ENCODE results near the gene PCDHB10. TPM values are rescaled to one million over a fixed set of nuclear protein-coding genes. Genes with fewer than 3 reads are reported as not detected.
A peak's percentile ranks its signal among the peaks of the same experiment; 100 is the strongest.

The PCDHB10 gene
- total RNA-seq, result under 1 TPM; 0.14 to 0.17 TPM
- under 1 TPM; 0.07 TPM for polyA plus RNA-seq

- TF ChIP-seq, protein P1, sequence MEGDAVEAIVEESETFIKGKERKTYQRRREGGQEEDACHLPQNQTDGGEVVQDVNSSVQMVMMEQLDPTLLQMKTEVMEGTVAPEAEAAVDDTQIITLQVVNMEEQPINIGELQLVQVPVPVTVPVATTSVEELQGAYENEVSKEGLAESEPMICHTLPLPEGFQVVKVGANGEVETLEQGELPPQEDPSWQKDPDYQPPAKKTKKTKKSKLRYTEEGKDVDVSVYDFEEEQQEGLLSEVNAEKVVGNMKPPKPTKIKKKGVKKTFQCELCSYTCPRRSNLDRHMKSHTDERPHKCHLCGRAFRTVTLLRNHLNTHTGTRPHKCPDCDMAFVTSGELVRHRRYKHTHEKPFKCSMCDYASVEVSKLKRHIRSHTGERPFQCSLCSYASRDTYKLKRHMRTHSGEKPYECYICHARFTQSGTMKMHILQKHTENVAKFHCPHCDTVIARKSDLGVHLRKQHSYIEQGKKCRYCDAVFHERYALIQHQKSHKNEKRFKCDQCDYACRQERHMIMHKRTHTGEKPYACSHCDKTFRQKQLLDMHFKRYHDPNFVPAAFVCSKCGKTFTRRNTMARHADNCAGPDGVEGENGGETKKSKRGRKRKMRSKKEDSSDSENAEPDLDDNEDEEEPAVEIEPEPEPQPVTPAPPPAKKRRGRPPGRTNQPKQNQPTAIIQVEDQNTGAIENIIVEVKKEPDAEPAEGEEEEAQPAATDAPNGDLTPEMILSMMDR (IDR thresholded peaks at IDR 0.05; ENCODE audit: low read depth, low read length, missing input control), result peak; percentile 12
- TF ChIP-seq HNF4G (IDR thresholded peaks at IDR 0.05) (no peak), HNF4A (conservative IDR thresholded peaks at IDR 0.05) (no peak), YY1 (IDR thresholded peaks at IDR 0.05) (no peak), RXRA (IDR thresholded peaks at IDR 0.05) (no peak), GABPA (IDR thresholded peaks at IDR 0.05 in 1 of 2, conservative IDR thresholded peaks at IDR 0.05 in 1 of 2) (no peak), RAD21 (IDR thresholded peaks at IDR 0.05) (peak; percentile 20 to 39)
- TF ChIP-seq, protein P2, sequence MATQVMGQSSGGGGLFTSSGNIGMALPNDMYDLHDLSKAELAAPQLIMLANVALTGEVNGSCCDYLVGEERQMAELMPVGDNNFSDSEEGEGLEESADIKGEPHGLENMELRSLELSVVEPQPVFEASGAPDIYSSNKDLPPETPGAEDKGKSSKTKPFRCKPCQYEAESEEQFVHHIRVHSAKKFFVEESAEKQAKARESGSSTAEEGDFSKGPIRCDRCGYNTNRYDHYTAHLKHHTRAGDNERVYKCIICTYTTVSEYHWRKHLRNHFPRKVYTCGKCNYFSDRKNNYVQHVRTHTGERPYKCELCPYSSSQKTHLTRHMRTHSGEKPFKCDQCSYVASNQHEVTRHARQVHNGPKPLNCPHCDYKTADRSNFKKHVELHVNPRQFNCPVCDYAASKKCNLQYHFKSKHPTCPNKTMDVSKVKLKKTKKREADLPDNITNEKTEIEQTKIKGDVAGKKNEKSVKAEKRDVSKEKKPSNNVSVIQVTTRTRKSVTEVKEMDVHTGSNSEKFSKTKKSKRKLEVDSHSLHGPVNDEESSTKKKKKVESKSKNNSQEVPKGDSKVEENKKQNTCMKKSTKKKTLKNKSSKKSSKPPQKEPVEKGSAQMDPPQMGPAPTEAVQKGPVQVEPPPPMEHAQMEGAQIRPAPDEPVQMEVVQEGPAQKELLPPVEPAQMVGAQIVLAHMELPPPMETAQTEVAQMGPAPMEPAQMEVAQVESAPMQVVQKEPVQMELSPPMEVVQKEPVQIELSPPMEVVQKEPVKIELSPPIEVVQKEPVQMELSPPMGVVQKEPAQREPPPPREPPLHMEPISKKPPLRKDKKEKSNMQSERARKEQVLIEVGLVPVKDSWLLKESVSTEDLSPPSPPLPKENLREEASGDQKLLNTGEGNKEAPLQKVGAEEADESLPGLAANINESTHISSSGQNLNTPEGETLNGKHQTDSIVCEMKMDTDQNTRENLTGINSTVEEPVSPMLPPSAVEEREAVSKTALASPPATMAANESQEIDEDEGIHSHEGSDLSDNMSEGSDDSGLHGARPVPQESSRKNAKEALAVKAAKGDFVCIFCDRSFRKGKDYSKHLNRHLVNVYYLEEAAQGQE (IDR thresholded peaks at IDR 0.05), result no peak
- peaks cover 11 to 38% (median 17%) of the 10 kb centered on the region in 4 donors for H3K9me3 ChIP-seq (ENCODE audit: control insufficient read depth in 4 of 4, low read length in 3 of 4)
- 12% methylated on average over 10 of the region's 10 CpGs for WGBS
- H3K4me1 ChIP-seq (ENCODE audit: control insufficient read depth in 4 of 4, insufficient read depth in 4 of 4, low read length in 3 of 4), result no peaks in the 10 kb centered on the region
- no peak within 1 kb of the TSS for H3K4me3 ChIP-seq (ENCODE audit: low read depth in 1 of 3, low read length in 3 of 3)
- H3K9ac ChIP-seq (ENCODE audit: low read depth in 1 of 2, low read length in 2 of 2), result no peak within 1 kb of the TSS
- no peak within 1 kb of the TSS for H3K27ac ChIP-seq (ENCODE audit: low read depth in 1 of 2, low read length in 2 of 2)
- H3K27me3 ChIP-seq (ENCODE audit: control insufficient read depth in 4 of 4, insufficient read depth in 4 of 4, low read length in 3 of 4), result peaks cover 0 to 3% (median 0%) of the 10 kb centered on the region in 4 donors
- no peaks in the 10 kb centered on the region for H3K36me3 ChIP-seq (ENCODE audit: control insufficient read depth in 4 of 4, insufficient read depth in 3 of 4, low read depth in 1 of 4, low read length in 3 of 4)
- no peak for DNase-seq (ENCODE audit: low spot score)
Measured at GRCh38 chr5:141192110-141192725, at the start of gene PCDHB10. Gene PCDHB10, plus strand, starts transcription at chr5:141192353. Its CDS starts 200 bp downstream, at chr5:141192553.

DNA sequence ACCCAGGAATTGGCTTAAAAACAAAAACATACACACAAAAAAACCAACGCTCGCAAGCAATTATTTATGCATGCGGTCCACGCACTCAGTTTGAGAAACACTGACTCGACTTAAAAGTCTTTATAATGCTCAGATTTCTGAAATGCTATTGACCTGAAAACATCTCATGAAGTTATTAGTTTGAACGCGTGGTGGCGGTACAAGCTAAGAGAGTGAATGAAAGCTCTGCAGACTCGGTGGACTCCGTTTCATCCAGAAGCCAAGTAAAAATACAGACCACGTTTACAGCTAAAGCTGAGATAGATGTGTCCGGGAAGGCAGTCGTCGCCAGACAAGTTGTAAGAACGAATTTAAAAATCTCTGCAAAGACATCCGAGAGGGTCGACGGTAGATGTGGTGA lies 42.3 kb upstream of the PCDHB10 start, which contains the start of gene PCDHB6:
Gene PCDHB6, plus strand, starts transcription at position 246 of the 400 bp plus-strand sequence. CDS start 201 bp downstream, outside the sequence.
- Histone ChIP-seq H3K4me3 (ENCODE audit: low read depth in 1 of 3, low read length in 3 of 3) (no peak within 1 kb of the TSS), H3K27me3 (ENCODE audit: control insufficient read depth in 4 of 4, insufficient read depth in 4 of 4, low read length in 3 of 4) (peaks cover 0 to 6% (median 0%) of the 10 kb centered on the region in 4 donors), H3K4me1 (ENCODE audit: control insufficient read depth in 4 of 4, insufficient read depth in 4 of 4, low read length in 3 of 4) (no peaks in the 10 kb centered on the region), H3K9ac (ENCODE audit: low read depth in 1 of 2, low read length in 2 of 2) (no peak within 1 kb of the TSS), H3K36me3 (ENCODE audit: control insufficient read depth in 4 of 4, insufficient read depth in 3 of 4, low read depth in 1 of 4, low read length in 3 of 4) (no peaks in the 10 kb centered on the region), H3K27ac (ENCODE audit: low read depth in 1 of 2, low read length in 2 of 2) (no peak within 1 kb of the TSS), H3K9me3 (ENCODE audit: control insufficient read depth in 4 of 4, low read length in 3 of 4) (peaks cover 13 to 29% (median 18%) of the 10 kb centered on the region in 4 donors)
- 12% methylated on average over 18 of the region's 18 CpGs for WGBS
- DNase-seq (ENCODE audit: low spot score), result no peak
- TF ChIP-seq YY1 (IDR thresholded peaks at IDR 0.05) (no peak), RAD21 (IDR thresholded peaks at IDR 0.05) (peak in 1 of 2 donors; percentile 17)
- TF ChIP-seq, protein P1 (IDR thresholded peaks at IDR 0.05; ENCODE audit: low read depth, low read length, missing input control), result peak; percentile 6
